Rectal smooth muscle tissue (tissue), 1 donor: ENCODE results near the gene DCTN4.

Experiments
- H3K27ac ChIP-seq: one replicate; pipeline ENCODE4 v1.7.0; 2013; ENCODE audit warnings: low read depth, low read length, inconsistent platforms
- H3K27me3 ChIP-seq: one replicate; pipeline ENCODE4 v1.7.0; 2013; ENCODE audit warnings: low read length; ENCODE audit not compliant: control insufficient read depth, insufficient read depth
- H3K36me3 ChIP-seq: one replicate; pipeline ENCODE4 v1.7.0; 2013; ENCODE audit warnings: low read length; ENCODE audit not compliant: control insufficient read depth, insufficient read depth
- H3K4me1 ChIP-seq: one replicate; pipeline ENCODE4 v1.7.0; 2013; ENCODE audit warnings: low read length; ENCODE audit not compliant: control insufficient read depth, insufficient read depth
- H3K4me3 ChIP-seq: one replicate; pipeline ENCODE4 v1.7.0; 2013; ENCODE audit warnings: low read length
- H3K9ac ChIP-seq: one replicate; pipeline ENCODE4 v1.7.0; 2013; ENCODE audit warnings: low read length

Gene DCTN4

GRCh38 chr5:150785950-150786349 lies 27.1 kb upstream of the DCTN4 start:
- peaks cover 30% of the 10 kb centered on the region for H3K4me1 ChIP-seq
- H3K4me3 ChIP-seq, result no peak overlapping the region
- no peak overlapping the region for H3K9ac ChIP-seq
- no peaks in the 10 kb centered on the region for H3K36me3 ChIP-seq
- H3K27me3 ChIP-seq, result no peaks in the 10 kb centered on the region
- H3K27ac ChIP-seq, result peak overlapping the region; percentile 13

- H3K4me3 ChIP-seq, result no peak overlapping the region
- H3K27ac ChIP-seq, result peak overlapping the region; percentile 82
- H3K4me1 ChIP-seq, result peaks cover 35% of the 10 kb centered on the region
Measured at GRCh38 chr5:150783422-150783928, 24.7 kb upstream of the DCTN4 start.

GRCh38 chr5:150782850-150783249 lies 24.0 kb upstream of the DCTN4 start:
- Histone ChIP-seq H3K4me1 (peaks cover 40% of the 10 kb centered on the region), H3K4me3 (peak overlapping the region; percentile 47), H3K9ac (peak overlapping the region; percentile 43), H3K36me3 (no peaks in the 10 kb centered on the region), H3K27me3 (no peaks in the 10 kb centered on the region), H3K27ac (peak overlapping the region; percentile 82)

More at GRCh38 chr5:150783422-150783928, 24.7 kb upstream of the DCTN4 start:
- Histone ChIP-seq H3K27me3 (no peaks in the 10 kb centered on the region), H3K36me3 (no peaks in the 10 kb centered on the region), H3K9ac (peak overlapping the region; percentile 43)

GRCh38 chr5:150781706-150782614 lies 23.1 kb upstream of the DCTN4 start:
- Histone ChIP-seq H3K4me1 (peaks cover 43% of the 10 kb centered on the region), H3K9ac (no peak overlapping the region), H3K27ac (peak overlapping the region; percentile 82)

GRCh38 chr5:150780816-150781221 lies 22.0 kb upstream of the DCTN4 start:
- no peak overlapping the region for H3K9ac ChIP-seq
- H3K4me1 ChIP-seq, result peaks cover 43% of the 10 kb centered on the region

More at GRCh38 chr5:150781706-150782614, 23.1 kb upstream of the DCTN4 start:
- H3K4me3 ChIP-seq, result peak overlapping the region; percentile 16
- no peaks in the 10 kb centered on the region for H3K27me3 ChIP-seq
- H3K36me3 ChIP-seq, result no peaks in the 10 kb centered on the region

GRCh38 chr5:150780187-150780692 lies 21.4 kb upstream of the DCTN4 start:
- Histone ChIP-seq H3K36me3 (no peaks in the 10 kb centered on the region), H3K27me3 (no peaks in the 10 kb centered on the region), H3K4me3 (peak overlapping the region; percentile 85), H3K27ac (peak overlapping the region; percentile 82), H3K4me1 (peaks cover 43% of the 10 kb centered on the region), H3K9ac (no peak overlapping the region)

More at GRCh38 chr5:150780816-150781221, 22.0 kb upstream of the DCTN4 start:
- H3K36me3 ChIP-seq, result no peaks in the 10 kb centered on the region
- peak overlapping the region; percentile 85 for H3K4me3 ChIP-seq
- peak overlapping the region; percentile 82 for H3K27ac ChIP-seq
- H3K27me3 ChIP-seq, result no peaks in the 10 kb centered on the region

GRCh38 chr5:150779397-150780186 lies 20.8 kb upstream of the DCTN4 start:
- H3K27me3 ChIP-seq, result no peaks in the 10 kb centered on the region
- H3K4me1 ChIP-seq, result peaks cover 43% of the 10 kb centered on the region
- no peaks in the 10 kb centered on the region for H3K36me3 ChIP-seq
- H3K4me3 ChIP-seq, result peak overlapping the region; percentile 85
- H3K27ac ChIP-seq, result peak overlapping the region; percentile 91
- no peak overlapping the region for H3K9ac ChIP-seq

GRCh38 chr5:150778517-150779396 lies 19.9 kb upstream of the DCTN4 start, which contains the start of gene SMIM3:
SMIM3 (plus strand) TSS chr5:150778757; CDS start chr5:150795441, 16,684 bp downstream.
- H3K4me3 ChIP-seq, result peak within 1 kb of the TSS; percentile 85
- no peaks in the 10 kb centered on the region for H3K27me3 ChIP-seq
- peak within 1 kb of the TSS; percentile 91 for H3K27ac ChIP-seq
- no peaks in the 10 kb centered on the region for H3K36me3 ChIP-seq
- H3K4me1 ChIP-seq, result peaks cover 43% of the 10 kb centered on the region
- H3K9ac ChIP-seq, result peak within 1 kb of the TSS; percentile 78

- peaks cover 39% of the 10 kb centered on the region for H3K4me1 ChIP-seq
Measured at GRCh38 chr5:150778088-150778516, 19.3 kb upstream of the DCTN4 start.

GRCh38 chr5:150777685-150778084 lies 18.9 kb upstream of the DCTN4 start:
- Histone ChIP-seq H3K4me3 (peak overlapping the region; percentile 85), H3K27me3 (no peaks in the 10 kb centered on the region), H3K9ac (peak overlapping the region; percentile 78), H3K27ac (peak overlapping the region; percentile 91), H3K4me1 (peaks cover 35% of the 10 kb centered on the region), H3K36me3 (no peaks in the 10 kb centered on the region)

More at GRCh38 chr5:150778088-150778516, 19.3 kb upstream of the DCTN4 start:
- Histone ChIP-seq H3K27me3 (no peaks in the 10 kb centered on the region), H3K27ac (peak overlapping the region; percentile 91), H3K36me3 (no peaks in the 10 kb centered on the region), H3K9ac (peak overlapping the region; percentile 78), H3K4me3 (peak overlapping the region; percentile 85)

GRCh38 chr5:150774145-150774544 lies 15.3 kb upstream of the DCTN4 start:
- no peaks in the 10 kb centered on the region for H3K27me3 ChIP-seq
- H3K4me3 ChIP-seq, result no peak overlapping the region
- H3K36me3 ChIP-seq, result no peaks in the 10 kb centered on the region
- no peak overlapping the region for H3K27ac ChIP-seq
- H3K4me1 ChIP-seq, result peaks cover 8% of the 10 kb centered on the region
- no peak overlapping the region for H3K9ac ChIP-seq
